T-helper 1 cell treated with Interleukin-12 subunit alpha and Interleukin-12 subunit beta and Interleukin-4 antibody, amounts not matched to agents 30 μg/mL and 1 μg/mL, for 36 hours (primary cell): Measurements from ENCODE around the gene WDR20.
"Not testable (repeated sequence)": the region's sequence is repeated elsewhere in the genome, so short reads cannot be mapped to it uniquely, and the experiment has no call there.

Experiments used
- H3K27ac Mint-ChIP-seq: one replicate; pipeline ENCODE4 v1.8.0; 2021; ENCODE audit warnings: mild to moderate bottlenecking, mixed read lengths
- H3K27me3 Mint-ChIP-seq: one replicate; pipeline ENCODE4 v1.8.0; 2021; ENCODE audit warnings: low read depth, mixed read lengths
- H3K36me3 Mint-ChIP-seq: one replicate; pipeline ENCODE4 v1.8.0; 2021; ENCODE audit warnings: low read depth, mixed read lengths
- H3K4me1 Mint-ChIP-seq: one replicate; pipeline ENCODE4 v1.8.0; 2021; ENCODE audit warnings: low read depth, mixed read lengths
- H3K4me3 Mint-ChIP-seq: one replicate; pipeline ENCODE4 v1.8.0; 2021; ENCODE audit warnings: mild to moderate bottlenecking, moderate library complexity, mixed read lengths
- H3K9me3 Mint-ChIP-seq: one replicate; pipeline ENCODE4 v1.8.0; 2021; ENCODE audit warnings: mixed read lengths

WDR20 gene

GRCh38 chr14:102116361-102117180 lies 23.1 kb upstream of the WDR20 start:
- Mint-ChIP-seq H3K4me1 (no peaks in the 10 kb centered on the region), H3K9me3 (no peaks in the 10 kb centered on the region), H3K27ac (no peak overlapping the region)

GRCh38 chr14:102117852-102118251 lies 21.8 kb upstream of the WDR20 start:
- Mint-ChIP-seq H3K4me1 (no peaks in the 10 kb centered on the region), H3K9me3 (no peaks in the 10 kb centered on the region), H3K27ac (no peak overlapping the region), H3K4me3 (no peak overlapping the region), H3K36me3 (peaks cover 1% of the 10 kb centered on the region), H3K27me3 (no peaks in the 10 kb centered on the region)

More at GRCh38 chr14:102116361-102117180, 23.1 kb upstream of the WDR20 start:
- no peaks in the 10 kb centered on the region for H3K27me3 Mint-ChIP-seq
- peaks cover 1% of the 10 kb centered on the region for H3K36me3 Mint-ChIP-seq
- no peak overlapping the region for H3K4me3 Mint-ChIP-seq

GRCh38 chr14:102120888-102121287 lies 18.8 kb upstream of the WDR20 start:
- no peak overlapping the region for H3K4me3 Mint-ChIP-seq
- no peaks in the 10 kb centered on the region for H3K4me1 Mint-ChIP-seq
- H3K9me3 Mint-ChIP-seq = no peaks in the 10 kb centered on the region
- no peak overlapping the region for H3K27ac Mint-ChIP-seq
- peaks cover 1% of the 10 kb centered on the region for H3K36me3 Mint-ChIP-seq
- no peaks in the 10 kb centered on the region for H3K27me3 Mint-ChIP-seq

- Mint-ChIP-seq H3K36me3 (no peaks in the 10 kb centered on the region), H3K4me3 (no peak overlapping the region), H3K9me3 (no peaks in the 10 kb centered on the region), H3K27ac (no peak overlapping the region), H3K27me3 (no peaks in the 10 kb centered on the region), H3K4me1 (no peaks in the 10 kb centered on the region)
These were observed 18.1 kb upstream of the WDR20 start for GRCh38 chr14:102121567-102121966.

GRCh38 chr14:102124419-102124818 lies 15.3 kb upstream of the WDR20 start:
- Mint-ChIP-seq H3K36me3 (no peaks in the 10 kb centered on the region), H3K4me3 (no peak overlapping the region), H3K27me3 (no peaks in the 10 kb centered on the region), H3K4me1 (no peaks in the 10 kb centered on the region), H3K27ac (no peak overlapping the region), H3K9me3 (no peaks in the 10 kb centered on the region)

- H3K4me3 Mint-ChIP-seq = no peak overlapping the region
- H3K27ac Mint-ChIP-seq = no peak overlapping the region
- H3K9me3 Mint-ChIP-seq = no peaks in the 10 kb centered on the region
- H3K4me1 Mint-ChIP-seq = no peaks in the 10 kb centered on the region
- H3K27me3 Mint-ChIP-seq = no peaks in the 10 kb centered on the region
- no peaks in the 10 kb centered on the region for H3K36me3 Mint-ChIP-seq
These were observed 14.2 kb upstream of the WDR20 start for GRCh38 chr14:102125546-102125945.

- Mint-ChIP-seq H3K9me3 (no peaks in the 10 kb centered on the region), H3K27me3 (no peaks in the 10 kb centered on the region), H3K4me3 (no peak overlapping the region), H3K36me3 (no peaks in the 10 kb centered on the region), H3K27ac (no peak overlapping the region), H3K4me1 (no peaks in the 10 kb centered on the region)
These were observed 12.8 kb upstream of the WDR20 start for GRCh38 chr14:102126807-102127455.

- H3K4me1 Mint-ChIP-seq = no peaks in the 10 kb centered on the region
- H3K36me3 Mint-ChIP-seq = no peaks in the 10 kb centered on the region
- no peak overlapping the region for H3K4me3 Mint-ChIP-seq
- no peaks in the 10 kb centered on the region for H3K27me3 Mint-ChIP-seq
- no peak overlapping the region for H3K27ac Mint-ChIP-seq
- H3K9me3 Mint-ChIP-seq = no peaks in the 10 kb centered on the region
These were observed 8.0 kb upstream of the WDR20 start for GRCh38 chr14:102131741-102132140.

- H3K27me3 Mint-ChIP-seq, H3K4me1 Mint-ChIP-seq, H3K27ac Mint-ChIP-seq, H3K36me3 Mint-ChIP-seq, H3K4me3 Mint-ChIP-seq, H3K9me3 Mint-ChIP-seq: not testable (repeated sequence)
These were observed 5.7 kb upstream of the WDR20 start for GRCh38 chr14:102134021-102134420.

- H3K9me3 Mint-ChIP-seq, H3K27me3 Mint-ChIP-seq, H3K4me3 Mint-ChIP-seq, H3K4me1 Mint-ChIP-seq, H3K36me3 Mint-ChIP-seq, H3K27ac Mint-ChIP-seq: not testable (repeated sequence)
These were observed 5.0 kb upstream of the WDR20 start for GRCh38 chr14:102134719-102135118.

GRCh38 chr14:102135456-102135855 lies 4.2 kb upstream of the WDR20 start:
- H3K4me1 Mint-ChIP-seq, H3K36me3 Mint-ChIP-seq, H3K27me3 Mint-ChIP-seq, H3K4me3 Mint-ChIP-seq, H3K27ac Mint-ChIP-seq, H3K9me3 Mint-ChIP-seq: not testable (repeated sequence)

- H3K27me3 Mint-ChIP-seq = no peaks in the 10 kb centered on the region
- H3K36me3 Mint-ChIP-seq = no peaks in the 10 kb centered on the region
- H3K4me1 Mint-ChIP-seq = peaks cover 17% of the 10 kb centered on the region
- H3K9me3 Mint-ChIP-seq = no peaks in the 10 kb centered on the region
- H3K27ac Mint-ChIP-seq = peak overlapping the region; percentile 8
- peak overlapping the region; percentile 97 for H3K4me3 Mint-ChIP-seq
These were observed 1.2 kb upstream of the WDR20 start for GRCh38 chr14:102138535-102138934.

- peaks cover 17% of the 10 kb centered on the region for H3K4me1 Mint-ChIP-seq
- H3K36me3 Mint-ChIP-seq = no peaks in the 10 kb centered on the region
- H3K4me3 Mint-ChIP-seq = peak overlapping the region; percentile 97
- no peaks in the 10 kb centered on the region for H3K27me3 Mint-ChIP-seq
- no peaks in the 10 kb centered on the region for H3K9me3 Mint-ChIP-seq
- peak overlapping the region; percentile 8 for H3K27ac Mint-ChIP-seq
These were observed 774 bp upstream of the WDR20 start for GRCh38 chr14:102138961-102139285.

- H3K4me1 Mint-ChIP-seq = peaks cover 20% of the 10 kb centered on the region
- H3K4me3 Mint-ChIP-seq = peak overlapping the region; percentile 97
These were observed 491 bp downstream of the WDR20 start for GRCh38 chr14:102140027-102140749.

GRCh38 chr14:102140750-102141145 lies 1.1 kb downstream of the WDR20 start:
- Mint-ChIP-seq H3K4me3 (peak overlapping the region; percentile 97), H3K36me3 (peaks cover 4% of the 10 kb centered on the region), H3K9me3 (no peaks in the 10 kb centered on the region), H3K27ac (peak overlapping the region; percentile 93), H3K4me1 (peaks cover 24% of the 10 kb centered on the region), H3K27me3 (no peaks in the 10 kb centered on the region)

More at GRCh38 chr14:102140027-102140749, 491 bp downstream of the WDR20 start:
- peak overlapping the region; percentile 93 for H3K27ac Mint-ChIP-seq
- peaks cover 4% of the 10 kb centered on the region for H3K36me3 Mint-ChIP-seq
- no peaks in the 10 kb centered on the region for H3K9me3 Mint-ChIP-seq
- no peaks in the 10 kb centered on the region for H3K27me3 Mint-ChIP-seq
